GM10248 (cell line): ENCODE data around the gene DUS4L.

Experiments
- CTCF ChIA-PET: fragments of 300-600 bp; sonication (Branson Sonifier 250); formaldehyde crosslinking; extraction: SDS; loops from one replicate; lab custom pipeline; 2021; ENCODE audit warnings: antibody characterized with exemption; lab: Yijun Ruan, JAX
- POLR2A ChIA-PET: fragments of 350-650 bp; sonication (Branson Sonifier 250); formaldehyde crosslinking; extraction: SDS; loops from one replicate; lab custom pipeline; 2020; ENCODE audit warnings: antibody characterized with exemption; lab: Yijun Ruan, JAX
- DNase-seq: peaks from one replicate; pipeline ENCODE4 v3.0.0; 2012; ENCODE audit errors: extremely low spot score
- CTCF ChIP-seq: IDR thresholded peaks from 2 replicates; pipeline ENCODE4 v1.5.1; 2012; ENCODE audit warnings: mild to moderate bottlenecking, low read depth; ENCODE audit errors: extremely low read depth, missing control alignments, control extremely low read depth

Gene DUS4L

GRCh38 chr7:107622429-107622828 is 58.7 kb downstream of the DUS4L start:
- POLR2A ChIA-PET, result no interaction called here
- CTCF ChIA-PET, result interaction anchor here (1.6 kb wide), 1 partner anchor 30 kb away, joined by 3 read pairs; no protein-coding TSS in a partner anchor
- DNase-seq, result no peak
- TF ChIP-seq CTCF, result no peak

GRCh38 chr7:107622894-107623293 is 59.1 kb downstream of the DUS4L start:
- DNase-seq, result no peak
- CTCF ChIA-PET, result interaction anchor here (1.1 to 1.6 kb wide), 2 partner anchors 12 to 31 kb away, joined by 3 read pairs; no protein-coding TSS in a partner anchor
- TF ChIP-seq CTCF, result no peak
- POLR2A ChIA-PET, result no interaction called here

GRCh38 chr7:107627002-107627401 is 63.2 kb downstream of the DUS4L start:
- ChIA-PET CTCF (no interaction called here), POLR2A (no interaction called here)
- no peak for TF ChIP-seq CTCF
- DNase-seq, result no peak
